Measurements from ENCODE around the gene GRM8. TPM values are rescaled to one million over a fixed set of nuclear protein-coding genes. Genes with fewer than 3 reads are reported as not detected.

GRM8 gene
- total RNA-seq, 1 experiment from 2014 or later, result 1.4 TPM

DNA sequence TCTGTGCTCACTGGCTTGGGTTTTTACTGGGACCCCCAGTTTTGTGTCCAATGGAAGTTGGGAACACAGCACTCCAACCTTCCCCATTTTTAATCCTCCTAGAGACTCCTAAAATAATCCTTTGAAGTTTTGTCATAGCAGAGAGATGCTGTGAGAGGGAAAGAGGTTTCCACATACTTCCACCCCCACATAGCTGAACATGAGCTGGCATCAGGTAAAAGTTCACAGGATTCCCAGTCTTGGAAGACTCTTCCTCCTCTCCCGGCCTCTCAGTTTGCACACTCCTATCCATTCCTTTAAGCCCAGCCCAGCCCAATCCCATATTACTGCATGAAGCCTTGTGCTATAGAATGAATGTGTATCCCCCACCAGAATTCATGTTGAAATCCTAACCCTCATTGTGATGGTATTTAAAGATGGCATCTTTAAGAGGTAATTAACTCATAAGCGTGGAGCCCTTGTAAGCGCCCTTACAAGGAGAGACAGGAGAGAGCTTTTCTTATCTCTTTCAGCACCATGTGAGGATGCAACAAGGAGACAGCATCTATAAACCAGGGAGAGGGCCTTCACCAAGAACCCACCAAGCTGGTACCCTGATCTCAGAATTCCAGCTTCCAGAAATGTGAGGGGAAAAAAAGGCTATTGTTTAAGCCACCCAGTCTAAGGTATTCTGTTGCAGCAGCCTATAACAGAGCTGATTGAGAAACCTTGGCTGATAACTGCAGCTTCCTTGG, 22.4 kb downstream of the GRM8 start:
- DNase-seq (ENCODE audit: low read depth), result no peak

DNA sequence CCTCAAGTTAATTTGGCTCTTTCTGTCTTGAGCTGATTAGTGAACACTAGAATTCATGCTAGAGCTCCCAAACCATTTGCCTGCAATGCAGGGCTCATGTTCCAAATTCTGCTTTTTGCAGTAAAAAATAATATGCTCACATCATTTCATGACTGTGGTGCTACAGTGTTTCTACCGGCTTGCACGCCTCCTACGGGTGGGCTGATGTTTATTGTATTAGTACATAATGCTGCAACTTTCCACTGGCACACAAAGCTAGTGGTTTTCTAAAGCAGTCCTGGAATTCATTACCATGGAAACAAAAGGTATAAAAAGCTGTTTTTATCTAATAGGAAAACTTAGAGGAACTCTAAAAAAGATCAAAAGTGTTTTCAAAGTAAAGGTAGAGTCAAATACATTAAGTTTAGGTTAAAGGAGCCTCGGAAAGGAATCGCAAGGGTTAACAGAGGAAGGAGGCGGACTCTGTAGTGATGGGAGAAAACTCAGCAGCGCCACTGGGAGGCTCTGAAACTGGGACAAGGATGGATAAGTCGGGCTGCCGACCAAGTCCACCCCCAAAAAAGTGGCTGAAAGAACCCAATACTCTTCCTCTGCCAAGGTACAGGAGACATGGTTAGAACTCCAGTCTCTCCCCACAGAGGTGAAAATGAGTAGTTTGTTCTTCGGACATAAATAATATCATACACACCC, 25.9 kb downstream of the GRM8 start:
- no peak for DNase-seq (ENCODE audit: low read depth)

DNA sequence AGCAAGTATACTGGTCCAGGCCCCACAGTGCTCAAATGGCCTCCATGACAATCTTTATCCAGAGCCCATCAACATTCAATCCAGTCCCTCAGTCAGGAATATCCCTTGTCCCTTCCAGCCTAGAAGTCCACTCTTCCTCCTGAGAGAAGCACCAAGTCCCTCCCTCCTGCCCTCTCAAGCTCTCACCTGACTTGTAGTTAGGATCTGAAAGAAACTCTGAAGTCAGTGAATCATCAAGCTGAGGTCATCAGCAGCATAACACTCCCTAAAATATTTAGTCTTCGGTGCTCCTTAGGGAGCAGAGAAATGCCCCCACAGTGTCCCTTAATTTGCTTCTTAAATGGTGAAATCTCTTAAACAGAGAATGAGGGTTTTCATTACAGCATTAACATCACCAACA, 31.0 kb downstream of the GRM8 start:
- no peak for DNase-seq (ENCODE audit: low read depth)

- DNase-seq (ENCODE audit: low read depth), result no peak
These were observed 37.6 kb downstream of the GRM8 start for GRCh38 chr7:127214956-127215718.

DNA sequence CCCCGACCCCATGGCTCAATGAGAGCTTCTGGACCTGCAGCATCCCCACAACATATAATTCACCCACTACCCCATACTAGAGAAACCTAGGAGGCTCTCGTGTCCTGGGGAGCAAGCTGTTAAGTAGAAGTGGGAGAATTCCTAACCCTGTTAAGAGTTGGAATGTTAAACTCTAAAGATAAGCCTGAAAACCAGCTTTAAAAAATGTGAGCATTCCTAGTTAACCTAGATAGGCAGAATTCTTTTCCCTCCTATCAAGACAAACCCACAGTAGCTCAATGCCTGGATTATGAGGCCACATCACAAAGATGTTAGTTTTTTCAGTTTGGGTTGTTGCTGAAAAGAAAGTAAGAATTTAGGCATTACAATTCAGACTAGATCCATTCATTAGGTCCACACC, 42.9 kb downstream of the GRM8 start:
- DNase-seq (ENCODE audit: low read depth), result no peak

GRCh38 chr7:127208860-127209259, 43.9 kb downstream of the GRM8 start:
- no peak for DNase-seq (ENCODE audit: low read depth)

GRCh38 chr7:127208351-127208750, 44.4 kb downstream of the GRM8 start:
- DNase-seq (ENCODE audit: low read depth), result no peak

DNA sequence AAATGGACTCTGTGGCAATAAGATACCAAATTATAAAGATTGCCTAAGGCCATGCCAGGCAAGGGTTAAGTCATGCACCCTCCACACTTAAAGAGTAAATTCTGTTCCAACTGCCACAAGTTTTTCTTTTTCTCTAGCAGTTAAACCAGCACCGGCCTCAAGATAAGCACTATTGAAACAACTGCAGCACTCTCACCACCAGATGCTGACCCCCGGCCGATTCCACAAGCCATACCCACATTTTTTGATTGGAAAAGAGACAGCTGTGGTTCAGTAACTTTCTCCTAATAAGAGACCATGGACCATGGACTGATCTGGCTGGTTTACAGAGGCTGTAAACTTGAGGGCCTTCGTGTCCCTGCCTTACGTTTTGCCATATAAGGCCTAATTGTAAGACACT, 44.9 kb downstream of the GRM8 start:
- no peak for DNase-seq (ENCODE audit: low read depth)

- DNase-seq (ENCODE audit: low read depth), result no peak
These were observed 45.5 kb downstream of the GRM8 start for GRCh38 chr7:127207230-127207629.

GRCh38 chr7:127194571-127194970, 58.2 kb downstream of the GRM8 start:
- DNase-seq (ENCODE audit: low read depth), result no peak

DNA sequence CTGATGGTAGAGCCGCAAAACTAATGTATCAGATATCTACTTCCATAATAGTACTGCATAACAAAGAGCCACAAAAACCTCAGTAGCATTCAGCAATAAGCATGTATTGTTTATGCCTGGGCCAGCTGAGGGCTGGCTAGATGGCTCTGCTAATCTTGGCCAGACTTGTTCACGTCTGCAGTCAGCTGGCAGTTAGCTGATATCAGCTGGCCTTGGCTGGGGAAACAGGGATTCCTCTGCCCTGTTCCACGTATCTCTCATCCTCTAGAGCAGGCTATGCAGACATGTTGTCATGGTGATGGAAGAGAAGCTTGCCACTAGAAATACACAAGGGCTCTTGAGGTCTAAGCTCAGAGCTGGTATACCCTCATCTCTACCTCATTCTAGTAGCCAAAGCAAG, 62.9 kb downstream of the GRM8 start:
- DNase-seq (ENCODE audit: low read depth), result no peak

- no peak for DNase-seq (ENCODE audit: low read depth)
These were observed 63.7 kb downstream of the GRM8 start for GRCh38 chr7:127189074-127189473.

DNA sequence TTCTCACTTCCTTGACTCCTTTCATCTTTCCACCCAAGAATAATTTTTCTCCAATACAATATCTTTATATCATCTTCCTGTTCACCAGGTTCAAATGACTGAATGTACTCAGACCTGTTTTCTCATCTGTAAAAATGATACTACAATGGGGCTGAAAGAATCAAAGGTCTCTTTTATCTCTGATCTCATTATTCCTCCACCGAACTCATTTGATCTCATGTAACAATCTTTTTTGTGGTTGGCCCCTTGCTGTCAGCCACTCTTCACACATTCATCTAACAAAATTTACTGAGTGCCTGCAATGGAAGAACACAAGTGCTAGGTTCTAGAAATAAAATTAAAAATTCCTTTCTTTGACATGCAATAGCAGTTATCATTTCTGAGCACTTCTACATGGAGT, 65.0 kb downstream of the GRM8 start:
- no peak for DNase-seq (ENCODE audit: low read depth)

DNA sequence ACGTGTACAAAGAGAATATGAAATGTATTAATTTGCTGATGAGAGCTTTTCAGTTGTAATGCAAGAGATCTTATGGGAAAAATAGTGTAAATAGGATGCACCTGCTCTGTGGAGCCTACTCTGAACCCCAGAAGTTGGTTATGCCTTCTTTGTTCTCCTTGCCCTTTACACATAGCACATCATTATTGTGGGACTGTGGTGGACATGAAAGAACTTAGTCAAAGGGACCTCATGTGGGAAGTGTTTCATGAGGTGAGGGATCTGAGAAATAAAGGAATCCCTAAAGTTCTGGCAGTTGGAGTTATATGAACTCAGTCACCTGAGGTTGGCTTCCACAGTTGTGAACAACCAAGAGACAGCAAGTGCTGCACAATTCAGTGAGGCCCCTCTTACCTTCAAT, 66.1 kb downstream of the GRM8 start:
- no peak for DNase-seq (ENCODE audit: low read depth)

- DNase-seq (ENCODE audit: low read depth), result no peak
These were observed 75.6 kb downstream of the GRM8 start for GRCh38 chr7:127177156-127177555.

DNA sequence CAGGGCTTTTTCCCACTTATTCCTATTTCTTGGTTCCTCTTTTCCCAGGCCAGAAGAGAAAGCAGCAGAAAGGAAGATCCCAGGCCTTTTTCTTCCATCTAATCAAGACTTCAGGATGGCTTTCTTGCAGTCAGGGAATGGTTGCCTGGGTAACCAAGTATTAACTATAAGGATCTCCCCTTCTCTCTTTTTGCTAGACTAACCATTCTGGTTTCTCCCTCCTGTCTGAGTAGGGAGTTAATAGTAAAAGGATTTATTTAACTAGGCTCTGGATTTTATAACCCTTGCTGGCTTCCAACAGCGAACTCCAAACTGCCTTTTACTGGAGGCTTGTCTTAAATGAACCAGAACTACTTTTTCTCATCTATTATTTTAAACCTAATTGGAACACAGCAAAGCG, 90.4 kb downstream of the GRM8 start:
- no peak for DNase-seq (ENCODE audit: low read depth)

DNA sequence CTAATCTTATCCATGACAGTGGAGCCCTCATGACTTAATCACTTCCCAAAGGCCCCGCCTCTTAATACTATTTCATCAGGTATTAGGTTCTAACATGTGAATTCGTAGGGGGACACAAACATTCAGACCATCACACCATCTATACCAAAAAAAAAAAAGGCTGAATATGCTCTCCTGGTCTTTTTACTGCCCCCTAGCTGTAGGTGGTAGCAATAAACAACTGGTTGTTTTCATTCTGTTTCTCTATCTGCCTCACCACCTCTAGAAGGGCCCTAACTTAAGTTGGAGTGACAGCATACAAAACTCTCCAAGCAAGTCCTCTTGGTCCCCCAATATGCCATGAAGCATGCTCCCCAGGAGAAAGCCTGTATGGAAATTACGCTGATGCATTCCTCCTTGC, 94.1 kb downstream of the GRM8 start:
- DNase-seq (ENCODE audit: low read depth), result no peak

DNA sequence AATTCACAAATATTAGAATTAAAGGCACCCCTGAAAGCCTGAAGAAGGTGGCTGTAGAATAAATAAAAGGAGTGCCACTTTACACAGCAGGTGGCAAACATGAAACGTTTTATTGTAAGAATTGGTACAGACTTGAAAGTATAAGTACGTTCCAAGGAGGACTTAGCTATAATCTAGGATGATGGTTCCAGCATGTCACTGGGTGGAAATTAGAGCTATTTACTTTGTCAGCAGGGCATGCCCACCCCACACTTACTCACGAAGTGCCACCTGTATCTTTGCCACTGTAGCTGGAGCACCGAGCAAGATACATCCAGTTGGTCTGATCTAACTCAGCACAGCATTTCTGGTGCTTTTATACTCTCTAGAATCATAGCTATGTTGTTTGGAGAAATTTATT, 97.8 kb downstream of the GRM8 start:
- DNase-seq (ENCODE audit: low read depth), result no peak

- DNase-seq (ENCODE audit: low read depth), result no peak
These were observed 98.6 kb downstream of the GRM8 start for GRCh38 chr7:127154101-127154500.

GRCh38 chr7:127153315-127153714, 99.4 kb downstream of the GRM8 start:
- no peak for DNase-seq (ENCODE audit: low read depth)

- DNase-seq (ENCODE audit: low read depth), result no peak
These were observed 100.3 kb downstream of the GRM8 start for GRCh38 chr7:127152423-127152822.

GRCh38 chr7:127151379-127151778, 101.4 kb downstream of the GRM8 start:
- DNase-seq (ENCODE audit: low read depth), result no peak

DNA sequence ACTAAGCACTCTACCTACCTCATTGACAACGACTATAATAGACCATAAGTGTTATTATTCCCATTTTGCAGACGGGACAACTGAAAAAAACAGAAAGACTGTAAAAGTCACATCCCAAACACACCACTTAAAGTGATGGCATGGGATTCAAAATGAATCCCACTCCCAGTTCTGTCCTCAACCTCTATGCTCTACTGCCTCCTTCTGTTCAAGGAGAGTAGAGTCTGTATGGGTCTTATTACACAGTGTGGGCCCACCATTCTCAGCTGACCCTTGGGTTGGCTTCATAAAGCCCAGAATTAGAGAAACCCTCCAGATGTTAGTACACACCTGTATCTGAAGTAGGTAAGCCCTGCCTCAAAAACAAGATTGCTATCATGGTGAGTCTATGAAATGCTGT, 102.2 kb downstream of the GRM8 start:
- DNase-seq (ENCODE audit: low read depth), result no peak

All from Daoy (cell line).